Activated T-cell treated with anti-CD3 and anti-CD28 coated beads, Interleukin-2, amount 50 U/mL, for 24 hours (primary cell): ENCODE data around the gene CHRNA4.

ENCODE experiments used
- DNase-seq: peaks from one replicate; pipeline ENCODE4 v3.0.0-alpha.2; 2020
- H3K27ac Mint-ChIP-seq: 2 replicates; pipeline ENCODE4 v1.8.0; 2020; ENCODE audit warnings: mild to moderate bottlenecking, mixed read lengths
- H3K27me3 Mint-ChIP-seq: 2 replicates; pipeline ENCODE4 v1.8.0; 2020; ENCODE audit warnings: mixed read lengths
- H3K36me3 Mint-ChIP-seq: 2 replicates; pipeline ENCODE4 v1.8.0; 2020; ENCODE audit warnings: low read depth, mixed read lengths
- H3K4me1 Mint-ChIP-seq: 2 replicates; pipeline ENCODE4 v1.8.0; 2020; ENCODE audit warnings: low read depth, mixed read lengths
- H3K4me3 Mint-ChIP-seq: 2 replicates; pipeline ENCODE4 v1.8.0; 2020; ENCODE audit warnings: mild to moderate bottlenecking, moderate library complexity, mixed read lengths
- H3K9me3 Mint-ChIP-seq: 2 replicates; pipeline ENCODE4 v1.8.0; 2020; ENCODE audit warnings: mixed read lengths

CHRNA4 gene

DNA sequence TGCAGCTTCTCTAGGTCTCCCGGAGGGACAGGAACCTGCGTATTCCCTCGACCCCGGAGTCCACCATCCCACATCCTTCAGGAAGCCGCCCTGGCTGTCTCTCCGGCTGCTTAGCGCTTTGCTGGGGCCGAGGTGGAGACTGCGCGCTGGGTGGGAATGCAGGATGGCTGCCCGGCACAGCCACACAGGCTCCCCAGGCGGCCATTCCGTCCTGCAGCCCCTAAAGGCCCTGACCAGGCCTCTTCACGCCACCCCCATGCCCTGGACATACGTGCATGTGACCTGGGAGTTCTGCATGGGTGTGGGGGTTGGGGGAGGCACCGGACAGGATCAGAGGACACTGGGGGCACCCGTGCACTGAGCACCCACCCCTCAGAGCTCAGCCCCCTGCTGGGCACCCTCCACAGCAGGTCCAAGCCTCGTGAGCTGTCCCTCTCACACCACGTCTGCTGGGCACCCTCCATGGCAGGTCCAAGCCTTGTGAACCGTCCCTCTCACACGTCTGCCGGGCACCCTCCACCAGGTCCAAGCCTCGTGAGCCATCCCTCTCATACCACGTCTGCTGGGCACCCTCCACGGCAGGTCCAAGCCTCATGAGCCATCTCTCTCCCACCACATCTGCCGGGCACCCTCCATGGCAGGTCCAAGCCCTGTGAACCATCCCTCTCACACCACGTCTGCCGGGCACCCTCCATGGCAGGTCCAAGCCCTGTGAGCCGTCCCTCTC, 40.4 kb upstream of the CHRNA4 start:
- no peak overlapping the region for H3K27ac Mint-ChIP-seq

DNA sequence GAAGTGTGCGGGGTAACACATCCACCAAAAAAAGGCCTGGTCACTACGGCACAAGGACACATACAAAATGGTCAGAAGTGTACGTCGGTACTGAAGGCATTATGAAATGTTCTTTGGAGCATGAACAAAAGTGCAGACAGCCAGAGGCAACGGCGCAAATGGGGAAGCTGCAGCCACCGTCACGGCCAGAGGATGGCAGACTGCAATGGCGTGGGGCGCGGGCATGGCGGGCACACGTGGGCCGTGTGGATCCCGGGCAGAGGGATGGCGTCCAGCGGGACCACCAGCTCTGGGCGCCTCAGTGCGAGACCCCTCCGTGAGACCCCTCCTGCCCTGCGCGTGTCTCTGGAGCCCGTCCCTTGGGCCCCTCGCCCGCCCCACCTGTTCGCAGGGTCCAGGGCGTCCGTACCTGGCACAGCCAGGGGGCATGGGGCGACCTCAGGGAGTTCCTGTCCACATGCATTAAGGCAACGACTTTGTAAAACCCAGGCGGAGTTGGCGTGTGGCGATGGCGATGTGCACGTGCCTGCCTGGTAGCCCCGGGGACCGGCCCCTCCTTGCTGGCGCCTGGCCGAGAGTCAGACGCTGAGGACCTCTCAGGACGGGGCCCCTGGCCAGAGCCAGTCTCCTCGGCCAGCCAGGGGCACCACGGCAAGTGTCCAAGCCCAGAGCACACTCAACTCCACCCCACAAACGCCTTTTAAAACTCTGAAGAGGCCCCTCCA, 39.5 kb upstream of the CHRNA4 start:
- no peak for DNase-seq
- Mint-ChIP-seq H3K27me3 (no peaks in the 10 kb centered on the region), H3K4me3 (no peak overlapping the region), H3K4me1 (no peaks in the 10 kb centered on the region), H3K36me3 (no peaks in the 10 kb centered on the region), H3K27ac (no peak overlapping the region), H3K9me3 (no peaks in the 10 kb centered on the region)

More for the DNA sequence above, 40.4 kb upstream of the CHRNA4 start:
- DNase-seq = no peak
- no peaks in the 10 kb centered on the region for H3K27me3 Mint-ChIP-seq
- no peak overlapping the region for H3K4me3 Mint-ChIP-seq
- H3K36me3 Mint-ChIP-seq = no peaks in the 10 kb centered on the region
- no peaks in the 10 kb centered on the region for H3K9me3 Mint-ChIP-seq
- no peaks in the 10 kb centered on the region for H3K4me1 Mint-ChIP-seq

DNA sequence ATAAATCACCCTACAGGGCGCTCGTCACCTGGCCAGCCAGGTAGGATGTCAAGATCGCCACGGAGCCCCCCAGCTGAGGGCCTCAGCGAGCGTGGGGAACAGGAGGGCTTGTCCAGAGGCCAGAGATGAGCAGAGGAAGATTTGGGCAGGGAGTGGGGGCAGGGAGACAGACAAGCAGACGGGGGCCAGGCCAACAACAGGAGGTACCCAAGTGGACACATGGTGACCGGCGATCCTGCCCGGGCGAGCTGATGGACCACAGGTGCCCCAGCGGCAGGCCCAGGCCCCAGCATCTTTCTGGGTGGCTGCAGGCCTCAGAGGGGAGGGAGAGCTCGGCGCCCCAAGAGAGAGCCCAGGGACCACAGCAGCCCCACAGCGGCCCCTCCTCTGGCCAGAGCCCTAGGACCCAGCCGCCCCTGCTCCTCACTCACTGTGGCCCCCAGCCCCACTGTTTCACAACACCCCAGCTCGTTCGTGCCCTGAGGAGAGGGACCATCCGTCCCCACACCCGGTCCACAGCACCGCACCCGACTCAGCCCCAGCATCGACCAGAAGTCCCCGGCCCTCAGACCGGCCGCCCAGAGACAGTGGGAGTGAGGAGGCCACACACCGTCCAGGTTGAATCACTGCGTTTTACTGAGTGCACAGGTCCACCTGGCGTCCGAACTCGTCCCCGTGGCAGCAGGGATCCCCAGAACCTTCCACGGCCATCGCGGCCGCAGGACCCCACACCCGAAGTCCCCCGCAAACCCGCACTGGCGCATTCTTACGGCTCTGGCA, 38.6 kb upstream of the CHRNA4 start:
- Mint-ChIP-seq H3K27me3 (peaks cover 1% of the 10 kb centered on the region), H3K4me3 (no peak overlapping the region), H3K27ac (no peak overlapping the region), H3K9me3 (no peaks in the 10 kb centered on the region), H3K36me3 (no peaks in the 10 kb centered on the region), H3K4me1 (no peaks in the 10 kb centered on the region)
- no peak for DNase-seq

DNA sequence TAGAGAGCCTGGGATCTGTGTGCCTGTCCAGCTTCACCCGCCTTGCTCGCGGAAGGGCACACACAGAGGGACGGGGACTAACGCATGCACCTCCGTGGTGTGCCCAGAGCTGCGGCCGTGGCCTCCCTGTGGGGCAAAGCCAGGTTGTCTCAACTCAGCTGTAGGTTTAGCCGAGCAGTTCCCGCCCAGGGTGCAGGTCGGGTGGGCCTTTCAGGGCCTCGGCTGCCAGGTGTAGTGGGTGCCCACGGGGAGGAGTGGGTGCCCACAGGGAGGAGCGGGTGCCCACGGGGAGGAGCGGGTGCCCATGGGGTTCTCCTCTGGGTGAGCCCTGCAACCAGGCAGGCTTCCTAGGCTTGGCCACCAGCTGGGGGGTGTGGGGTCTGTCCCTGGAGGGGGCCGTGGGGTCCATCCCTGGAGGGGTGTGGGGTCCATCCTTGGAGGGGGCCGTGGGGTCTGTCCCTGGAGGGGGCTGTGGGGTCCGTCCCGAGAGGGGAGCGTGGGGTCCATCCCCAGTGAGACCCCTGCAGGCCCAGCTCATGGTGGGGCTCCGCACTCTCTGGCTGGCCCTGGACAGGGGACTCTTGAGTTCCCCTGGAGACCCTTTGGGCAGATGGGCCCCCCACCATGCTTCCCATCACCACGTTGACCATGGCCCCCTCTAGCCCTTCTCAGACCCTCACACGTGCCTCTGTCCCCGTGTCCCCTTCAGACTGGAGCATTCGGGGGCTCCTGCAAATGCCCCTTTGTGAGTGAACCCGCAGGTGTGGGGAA, 37.8 kb upstream of the CHRNA4 start:
- no peak overlapping the region for H3K4me3 Mint-ChIP-seq
- H3K36me3 Mint-ChIP-seq = no peaks in the 10 kb centered on the region
- H3K9me3 Mint-ChIP-seq = no peaks in the 10 kb centered on the region
- H3K27me3 Mint-ChIP-seq = peaks cover 9% of the 10 kb centered on the region
- H3K27ac Mint-ChIP-seq = no peak overlapping the region
- H3K4me1 Mint-ChIP-seq = no peaks in the 10 kb centered on the region
- no peak for DNase-seq

DNA sequence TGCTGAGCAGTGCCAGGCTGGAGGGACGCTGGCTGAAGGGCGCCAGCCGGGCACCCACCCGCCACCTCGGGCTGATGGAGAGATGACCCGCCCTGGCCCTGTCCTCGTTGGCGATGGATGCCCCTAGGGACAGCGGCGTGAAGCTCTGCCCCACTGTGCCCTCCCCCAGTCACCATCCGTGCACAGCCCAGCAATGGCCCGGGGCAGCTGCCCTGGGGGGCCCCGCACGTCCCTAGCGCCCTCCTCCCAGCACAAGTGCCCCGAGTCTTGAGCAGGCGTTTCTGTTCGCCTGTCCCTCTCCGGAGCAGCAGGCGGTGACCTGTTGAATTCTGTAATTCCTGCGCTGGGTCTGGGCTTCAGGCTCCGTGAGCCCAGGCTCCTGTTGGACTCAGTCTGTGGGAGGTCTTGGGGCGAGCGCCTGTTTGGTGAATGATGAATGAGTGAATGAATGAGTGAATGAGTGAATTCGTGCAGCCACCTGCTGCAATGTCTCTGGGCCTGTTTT, 36.8 kb upstream of the CHRNA4 start:
- H3K27ac Mint-ChIP-seq = no peak overlapping the region
- no peaks in the 10 kb centered on the region for H3K4me1 Mint-ChIP-seq
- DNase-seq = no peak
- H3K36me3 Mint-ChIP-seq = no peaks in the 10 kb centered on the region
- peaks cover 9% of the 10 kb centered on the region for H3K27me3 Mint-ChIP-seq
- H3K9me3 Mint-ChIP-seq = no peaks in the 10 kb centered on the region
- H3K4me3 Mint-ChIP-seq = no peak overlapping the region

DNA sequence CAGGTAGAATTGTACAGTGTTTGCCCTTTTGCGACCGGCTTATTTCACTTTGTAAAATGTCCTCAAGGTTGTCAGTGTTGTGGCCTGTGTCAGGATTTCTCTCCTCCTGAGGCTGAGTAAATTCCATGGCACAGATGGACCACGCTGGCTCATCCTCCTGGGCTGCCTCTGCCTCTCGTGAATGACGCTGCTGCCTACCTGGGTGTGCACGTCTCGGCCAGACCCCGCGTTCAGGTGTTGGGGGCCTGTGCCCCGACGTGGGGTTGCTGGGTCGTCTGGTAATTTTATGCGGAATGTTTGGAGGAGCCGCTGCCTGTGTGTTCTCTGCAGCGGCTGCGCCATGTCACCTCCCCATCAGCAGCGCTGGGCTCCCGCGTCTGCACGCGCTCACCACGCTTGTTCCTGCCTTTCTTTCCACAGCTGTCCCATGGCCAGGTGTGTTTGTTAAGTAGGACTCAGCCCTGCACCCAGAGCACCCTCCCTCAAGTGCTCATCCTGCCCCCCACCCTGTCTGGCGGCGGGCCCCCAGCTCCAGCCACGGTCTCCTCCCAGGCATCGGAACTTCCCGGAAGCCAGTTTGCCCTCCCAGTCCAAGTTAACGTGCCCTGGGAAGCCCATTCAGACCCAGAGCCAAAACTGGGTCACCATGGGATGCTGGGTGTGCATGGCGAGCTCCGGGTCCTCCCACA, 36.1 kb upstream of the CHRNA4 start:
- Mint-ChIP-seq H3K36me3 (no peaks in the 10 kb centered on the region), H3K4me3 (no peak overlapping the region), H3K9me3 (no peaks in the 10 kb centered on the region), H3K4me1 (no peaks in the 10 kb centered on the region), H3K27me3 (peaks cover 9% of the 10 kb centered on the region), H3K27ac (no peak overlapping the region)
- DNase-seq = no peak

DNA sequence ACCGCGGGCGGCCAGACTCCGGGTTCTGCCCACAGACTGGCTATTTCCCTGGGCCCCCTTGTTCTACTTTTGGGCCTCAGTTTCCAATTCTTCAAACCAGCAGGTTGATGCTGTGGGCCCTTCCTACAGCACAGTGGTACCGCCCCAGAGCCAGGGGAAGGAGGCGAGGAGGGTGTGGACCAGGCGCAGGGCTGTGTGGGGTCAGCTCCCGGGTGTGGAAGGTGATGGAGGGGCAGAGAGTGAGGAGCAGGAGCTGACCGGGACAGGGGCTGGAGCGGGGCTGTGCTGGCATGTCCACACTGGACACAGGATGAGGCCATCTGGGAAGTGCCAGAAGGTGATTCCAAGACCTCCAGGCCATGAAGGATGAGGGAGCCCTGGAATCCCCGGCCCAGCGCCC, 35.2 kb upstream of the CHRNA4 start:
- Mint-ChIP-seq H3K27me3 (peaks cover 9% of the 10 kb centered on the region), H3K9me3 (no peaks in the 10 kb centered on the region), H3K4me3 (no peak overlapping the region), H3K27ac (no peak overlapping the region), H3K4me1 (no peaks in the 10 kb centered on the region), H3K36me3 (no peaks in the 10 kb centered on the region)
- no peak for DNase-seq

DNA sequence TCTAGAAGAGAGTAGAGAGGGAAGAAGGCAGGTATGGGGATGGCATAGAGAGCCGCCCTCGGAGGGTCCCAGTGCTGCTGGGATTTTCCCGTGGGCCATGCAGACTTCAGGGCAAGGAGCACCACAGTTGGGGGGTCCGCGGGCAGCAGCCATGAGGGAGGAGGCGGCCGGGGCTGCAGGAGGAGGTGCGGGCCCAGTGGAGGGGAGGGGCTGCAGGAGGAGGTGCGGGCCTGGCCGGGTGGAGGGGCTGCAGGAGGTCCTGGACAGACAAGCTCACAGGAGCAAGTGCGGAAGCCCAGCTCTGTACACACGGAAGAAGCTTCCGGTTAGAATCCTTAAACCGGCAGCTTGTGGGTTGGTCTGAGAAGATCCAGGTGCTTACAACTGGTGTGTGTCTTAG, 34.6 kb upstream of the CHRNA4 start:
- peaks cover 9% of the 10 kb centered on the region for H3K27me3 Mint-ChIP-seq
- H3K36me3 Mint-ChIP-seq = no peaks in the 10 kb centered on the region
- no peak for DNase-seq
- H3K4me3 Mint-ChIP-seq = no peak overlapping the region
- H3K27ac Mint-ChIP-seq = no peak overlapping the region
- no peaks in the 10 kb centered on the region for H3K9me3 Mint-ChIP-seq
- H3K4me1 Mint-ChIP-seq = no peaks in the 10 kb centered on the region

DNA sequence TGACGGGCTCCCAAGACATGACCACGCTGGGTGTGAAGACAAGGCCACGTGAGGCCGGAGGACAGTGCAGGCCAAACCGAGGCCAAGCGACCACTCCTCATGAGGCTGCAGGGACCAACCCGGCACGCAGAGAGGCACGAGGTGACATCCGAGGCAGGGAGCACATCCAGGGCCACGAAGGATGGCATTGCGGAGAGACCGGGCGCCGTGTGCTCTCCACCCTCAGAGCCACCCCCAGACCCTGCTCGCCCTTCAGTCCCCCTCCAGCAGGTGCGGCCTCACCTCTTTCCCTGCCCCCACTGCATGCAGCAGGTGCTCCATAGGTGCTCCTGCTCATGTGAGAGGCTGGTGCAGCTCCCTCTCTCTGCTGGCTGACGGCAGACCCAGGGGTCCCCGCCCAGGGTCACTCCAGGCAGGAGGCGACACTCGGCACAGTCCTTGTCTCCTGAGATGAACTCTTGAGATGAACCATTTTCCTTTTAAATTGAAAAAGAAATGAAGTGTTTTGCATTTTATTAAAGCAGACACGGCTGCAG, 33.8 kb upstream of the CHRNA4 start:
- H3K27me3 Mint-ChIP-seq = peaks cover 9% of the 10 kb centered on the region
- no peaks in the 10 kb centered on the region for H3K4me1 Mint-ChIP-seq
- H3K4me3 Mint-ChIP-seq = no peak overlapping the region
- no peak for DNase-seq
- H3K9me3 Mint-ChIP-seq = no peaks in the 10 kb centered on the region
- no peak overlapping the region for H3K27ac Mint-ChIP-seq
- no peaks in the 10 kb centered on the region for H3K36me3 Mint-ChIP-seq

DNA sequence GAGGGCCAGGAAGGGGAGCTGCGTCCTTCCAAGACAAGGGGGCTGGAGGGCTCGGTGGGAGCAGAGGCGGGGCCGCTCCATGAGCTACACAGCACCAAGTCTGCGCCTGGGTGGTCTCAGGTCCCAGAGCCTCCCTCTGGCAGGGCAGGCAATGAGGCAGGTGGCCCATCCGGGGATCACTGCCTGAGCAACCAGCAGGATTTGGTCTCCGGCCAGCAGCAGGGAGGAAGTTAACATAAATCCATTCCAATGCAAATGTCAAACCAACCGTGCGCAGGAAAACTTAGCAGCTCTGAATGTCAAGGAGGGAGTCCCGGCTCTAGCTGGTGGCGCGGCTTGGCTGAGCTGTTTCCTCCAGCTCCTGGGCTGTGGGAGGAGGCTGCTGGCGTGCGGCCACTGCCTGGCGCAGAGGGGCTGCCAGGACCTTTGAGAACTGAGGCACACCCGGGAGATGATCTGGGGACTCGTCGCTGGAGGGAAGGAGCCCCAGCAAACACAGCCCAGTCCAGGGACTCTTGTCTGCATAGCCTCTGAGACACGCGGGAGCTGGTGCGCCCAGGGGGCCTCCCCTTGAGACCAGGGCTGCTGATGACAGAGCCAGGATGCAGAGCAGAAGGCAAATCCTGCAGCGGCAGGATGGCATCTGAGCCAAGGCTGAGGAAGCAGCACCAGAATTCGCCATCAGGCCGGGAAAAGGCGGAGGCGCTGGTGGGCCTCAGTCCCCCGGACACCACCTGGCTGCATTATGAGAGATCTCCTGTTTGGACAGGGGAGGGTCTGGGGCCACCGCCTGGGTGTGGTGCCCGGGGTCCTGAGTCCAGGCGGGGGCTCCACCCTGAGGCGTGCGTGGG, 33.1 kb upstream of the CHRNA4 start:
- Mint-ChIP-seq H3K9me3 (peaks cover 3% of the 10 kb centered on the region), H3K27me3 (peaks cover 10% of the 10 kb centered on the region), H3K27ac (no peak overlapping the region), H3K36me3 (no peaks in the 10 kb centered on the region), H3K4me1 (no peaks in the 10 kb centered on the region), H3K4me3 (no peak overlapping the region)
- DNase-seq = no peak

DNA sequence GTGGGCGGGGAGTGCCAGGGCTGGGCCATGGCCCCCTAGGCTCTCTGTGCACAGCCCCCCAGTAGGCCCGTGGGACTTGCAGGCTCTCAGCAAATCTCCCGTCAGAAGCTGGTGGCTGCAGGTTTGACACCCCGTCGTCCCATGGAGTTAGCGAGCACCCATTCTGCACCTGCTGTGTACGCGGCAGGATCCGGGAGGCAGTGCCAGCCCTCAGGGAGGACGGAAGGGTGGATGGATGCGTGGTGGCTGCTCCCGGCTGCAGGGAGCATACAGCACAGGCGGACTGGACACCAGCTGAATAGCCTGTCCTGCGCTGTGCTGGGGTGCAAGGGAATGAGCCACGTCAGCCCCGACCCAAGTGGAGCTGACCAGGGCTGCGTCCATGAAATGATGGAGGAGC, 32.4 kb upstream of the CHRNA4 start:
- peaks cover 11% of the 10 kb centered on the region for H3K27me3 Mint-ChIP-seq
- H3K27ac Mint-ChIP-seq = no peak overlapping the region
- no peaks in the 10 kb centered on the region for H3K36me3 Mint-ChIP-seq
- no peaks in the 10 kb centered on the region for H3K4me1 Mint-ChIP-seq
- DNase-seq = no peak
- peaks cover 4% of the 10 kb centered on the region for H3K9me3 Mint-ChIP-seq
- H3K4me3 Mint-ChIP-seq = no peak overlapping the region

DNA sequence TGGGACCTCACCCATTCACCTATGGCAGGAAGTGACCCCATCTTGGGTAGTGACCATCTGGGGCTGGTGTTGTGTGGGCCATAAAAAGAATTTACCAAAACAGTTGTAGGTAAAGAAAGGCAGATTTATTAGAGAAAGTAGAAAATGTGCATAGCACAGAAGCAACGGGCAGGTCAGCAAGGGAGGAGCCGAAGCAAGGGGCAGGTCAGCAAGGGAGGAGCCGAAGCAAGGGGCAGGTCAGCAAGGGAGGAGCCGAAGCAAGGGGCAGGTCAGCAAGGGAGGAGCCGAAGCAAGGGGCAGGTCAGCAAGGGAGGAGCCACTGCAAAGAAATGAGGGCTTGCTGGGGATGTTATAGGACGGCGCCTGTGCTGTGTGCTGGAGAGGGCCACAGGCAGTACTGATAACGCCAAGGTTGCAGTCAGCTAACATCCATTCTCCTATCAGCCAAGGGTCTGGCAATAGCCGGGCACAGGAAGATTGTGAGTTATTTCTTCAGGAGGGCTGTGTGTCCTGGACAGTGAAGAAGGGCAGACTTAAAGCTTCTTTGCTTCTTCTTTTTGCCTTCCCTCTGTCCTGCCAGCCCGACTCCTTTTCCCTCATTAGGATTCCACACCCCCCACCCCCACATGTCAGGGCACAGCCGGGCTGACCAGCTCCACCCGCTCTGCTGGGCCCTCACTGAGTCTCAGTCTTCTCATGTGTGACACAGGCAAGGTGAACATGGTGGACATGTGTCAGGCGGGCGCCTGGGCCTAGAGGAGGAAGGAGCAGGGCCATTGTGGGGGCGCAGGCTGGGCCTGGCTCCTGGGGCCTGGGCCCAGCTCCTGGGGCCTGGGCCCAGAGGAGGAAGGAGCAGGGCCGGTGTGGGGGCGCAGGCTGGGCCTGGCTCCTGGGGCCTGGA, 31.6 kb upstream of the CHRNA4 start:
- Mint-ChIP-seq H3K27me3 (peaks cover 15% of the 10 kb centered on the region), H3K9me3 (peaks cover 6% of the 10 kb centered on the region), H3K27ac (no peak overlapping the region), H3K36me3 (no peaks in the 10 kb centered on the region), H3K4me3 (no peak overlapping the region), H3K4me1 (no peaks in the 10 kb centered on the region)
- DNase-seq = no peak
